Mesenchymal stem cell (in vitro differentiated cells and primary cell): Measurements from ENCODE around the gene DGKG.

Source experiments
- DNase-seq: peaks from one replicate; pipeline ENCODE4 v3.0.0-alpha.2; 2013
- H2AFZ ChIP-seq: one replicate; pipeline ENCODE4 v1.6.1; 2013; ENCODE audit warnings: low read depth, mild to moderate bottlenecking, control low read depth, inconsistent platforms, low read length, moderate library complexity
- H2AK5ac ChIP-seq: 2 replicates; pipeline ENCODE4 v1.6.1; 2013; ENCODE audit warnings: low read length, moderate library complexity, mild to moderate bottlenecking, inconsistent platforms; ENCODE audit not compliant: severe bottlenecking
- H2BK120ac ChIP-seq: one replicate; pipeline ENCODE4 v1.6.1; 2013; ENCODE audit warnings: low read depth, mild to moderate bottlenecking, inconsistent platforms, low read length, moderate library complexity
- H2BK12ac ChIP-seq, 2 experiments: one replicate each; pipeline ENCODE4 v1.6.1; 2013; ENCODE audit warnings: inconsistent platforms in 2 of 2, low read length in 2 of 2, mild to moderate bottlenecking in 2 of 2, moderate library complexity in 2 of 2, control low read depth in 1 of 2
- H2BK15ac ChIP-seq: one replicate; pipeline ENCODE4 v1.6.1; 2013; ENCODE audit warnings: mild to moderate bottlenecking, low read depth, inconsistent platforms; ENCODE audit not compliant: poor library complexity, severe bottlenecking
- H2BK5ac ChIP-seq: 2 replicates; pipeline ENCODE4 v1.6.1; 2013; ENCODE audit warnings: low read depth, mild to moderate bottlenecking, low read length, control low read depth, inconsistent platforms; ENCODE audit not compliant: poor library complexity, severe bottlenecking
- H3K14ac ChIP-seq, 2 experiments: one replicate each; pipeline ENCODE4 v1.6.1; 2013; ENCODE audit warnings: inconsistent platforms in 2 of 2, low read length in 2 of 2, control low read depth in 1 of 2, mild to moderate bottlenecking in 1 of 2, moderate library complexity in 1 of 2
- H3K18ac ChIP-seq, 2 experiments: one replicate each; pipeline ENCODE4 v1.6.1; 2013; ENCODE audit warnings: inconsistent platforms in 2 of 2, low read length in 2 of 2, control low read depth in 1 of 2, low read depth in 1 of 2, mild to moderate bottlenecking in 1 of 2
- H3K23ac ChIP-seq, 2 experiments: one replicate each; pipeline ENCODE4 v1.6.1; 2013; ENCODE audit warnings: inconsistent platforms in 2 of 2, low read length in 2 of 2, mild to moderate bottlenecking in 2 of 2, moderate library complexity in 2 of 2, control low read depth in 1 of 2
- H3K27ac ChIP-seq: 2 replicates; pipeline ENCODE4 v1.5.1; 2013; ENCODE audit warnings: mild to moderate bottlenecking, moderate library complexity, low read length, control low read depth, inconsistent platforms; ENCODE audit not compliant: poor library complexity, severe bottlenecking
- H3K27me3 ChIP-seq, 2 experiments: 2 replicates each; pipeline versions ENCODE4 v1.6.1 to v1.7.0; 2013; ENCODE audit warnings: low read length in 2 of 2, mild to moderate bottlenecking in 2 of 2, moderate library complexity in 2 of 2, control low read depth in 1 of 2, inconsistent platforms in 1 of 2; ENCODE audit not compliant: control insufficient read depth in 1 of 2, insufficient read depth in 1 of 2
- H3K36me3 ChIP-seq, 2 experiments: 2 replicates each; pipeline versions ENCODE4 v1.6.1 to v1.7.0; 2013; ENCODE audit warnings: low read length in 2 of 2, control low read depth in 1 of 2, inconsistent platforms in 1 of 2, low read depth in 1 of 2, mild to moderate bottlenecking in 1 of 2; ENCODE audit not compliant: insufficient read depth in 2 of 2, control insufficient read depth in 1 of 2
- H3K4ac ChIP-seq, 2 experiments: one replicate each; pipeline ENCODE4 v1.6.1; 2013; ENCODE audit warnings: inconsistent platforms in 2 of 2, low read length in 2 of 2, mild to moderate bottlenecking in 2 of 2, moderate library complexity in 2 of 2, control low read depth in 1 of 2, low read depth in 1 of 2
- H3K4me1 ChIP-seq: 2 replicates; pipeline ENCODE4 v1.6.1; 2013; ENCODE audit warnings: low read depth, low read length, control low read depth; ENCODE audit not compliant: control insufficient read depth, insufficient read depth
- H3K4me2 ChIP-seq: 2 replicates; pipeline ENCODE4 v1.6.1; 2013; ENCODE audit warnings: low read length, mild to moderate bottlenecking, inconsistent platforms; ENCODE audit not compliant: poor library complexity, severe bottlenecking
- H3K4me3 ChIP-seq, 2 experiments: 2 replicates each; pipeline versions ENCODE4 v1.5.1 to v1.7.0; 2013; ENCODE audit warnings: low read length in 2 of 2, mild to moderate bottlenecking in 2 of 2, control low read depth in 1 of 2, low read depth in 1 of 2; ENCODE audit not compliant: insufficient read depth in 1 of 2
- H3K79me1 ChIP-seq: replicated peaks from 2 replicates; pipeline ENCODE4 v1.6.1; 2013; ENCODE audit warnings: mild to moderate bottlenecking, control low read depth, low read length, inconsistent platforms; ENCODE audit not compliant: poor library complexity, severe bottlenecking
- H3K9ac ChIP-seq: 2 replicates; pipeline ENCODE4 v1.7.0; 2013; ENCODE audit warnings: mild to moderate bottlenecking, low read length, moderate library complexity
- H3K9me3 ChIP-seq: 2 replicates; pipeline ENCODE4 v1.7.0; 2013; ENCODE audit warnings: mild to moderate bottlenecking, low read length; ENCODE audit not compliant: control insufficient read depth
- H4K8ac ChIP-seq: one replicate; pipeline ENCODE4 v1.6.1; 2013; ENCODE audit warnings: inconsistent platforms, mild to moderate bottlenecking, low read length, moderate library complexity
- H4K91ac ChIP-seq: one replicate; pipeline ENCODE4 v1.6.1; 2013; ENCODE audit warnings: mild to moderate bottlenecking, low read length, inconsistent platforms
- WGBS: methylation state at CpG from one replicate; pipeline ENCODE4 v1.1.7; 2013; ENCODE audit warnings: mixed read lengths; 5-methylcytosine and 5-hydroxymethylcytosine counted together

Gene DGKG

GRCh38 chr3:186284661-186285060 lies 77.4 kb downstream of the DGKG start:
- Histone ChIP-seq H3K4ac (no peak overlapping the region), H4K91ac (no peak overlapping the region), H2BK12ac (no peak overlapping the region), H2AFZ (no peak overlapping the region), H3K27ac (no peak overlapping the region), H3K14ac (no peak overlapping the region), H4K8ac (no peak overlapping the region), H3K27me3 (peaks cover 3 to 4% of the 10 kb centered on the region in 2 experiments), H3K4me1 (peaks cover 3% of the 10 kb centered on the region), H3K4me3 (no peak overlapping the region), H3K4me2 (no peak overlapping the region), H2BK15ac (no peak overlapping the region), H2BK5ac (no peak overlapping the region), H3K36me3 (no peaks in the 10 kb centered on the region), H3K9me3 (no peaks in the 10 kb centered on the region), H3K18ac (no peak overlapping the region), H3K23ac (no peak overlapping the region), H3K9ac (no peak overlapping the region), H2BK120ac (no peak overlapping the region), H2AK5ac (no peak overlapping the region), H3K79me1 (no peaks in the 10 kb centered on the region)
- WGBS = 97% methylated on average over 6 of the region's 6 CpGs
- no peak for DNase-seq

- H3K14ac ChIP-seq = no peak overlapping the region
- H2BK5ac ChIP-seq = no peak overlapping the region
- no peak overlapping the region for H3K9ac ChIP-seq
- H3K23ac ChIP-seq = no peak overlapping the region
- H3K4me3 ChIP-seq = no peak overlapping the region
- no peak for DNase-seq
- no peak overlapping the region for H2BK15ac ChIP-seq
- H3K4ac ChIP-seq = no peak overlapping the region
- H3K9me3 ChIP-seq = no peaks in the 10 kb centered on the region
- no peak overlapping the region for H2BK120ac ChIP-seq
- H3K36me3 ChIP-seq = no peaks in the 10 kb centered on the region
- H2AK5ac ChIP-seq = no peak overlapping the region
- H2AFZ ChIP-seq = no peak overlapping the region
- H3K27me3 ChIP-seq = peaks cover under 1 to 3% of the 10 kb centered on the region in 2 experiments
- no peaks in the 10 kb centered on the region for H3K79me1 ChIP-seq
- no peak overlapping the region for H3K4me2 ChIP-seq
- H3K18ac ChIP-seq = no peak overlapping the region
- H2BK12ac ChIP-seq = peak overlapping the region in 1 of 2 experiments; percentile 6
- H3K27ac ChIP-seq = no peak overlapping the region
- H3K4me1 ChIP-seq = peaks cover 3% of the 10 kb centered on the region
- no peak overlapping the region for H4K91ac ChIP-seq
- no peak overlapping the region for H4K8ac ChIP-seq
- WGBS = 97% methylated on average over 8 of the region's 8 CpGs
Measured at GRCh38 chr3:186284349-186284652, 77.7 kb downstream of the DGKG start.

DNA sequence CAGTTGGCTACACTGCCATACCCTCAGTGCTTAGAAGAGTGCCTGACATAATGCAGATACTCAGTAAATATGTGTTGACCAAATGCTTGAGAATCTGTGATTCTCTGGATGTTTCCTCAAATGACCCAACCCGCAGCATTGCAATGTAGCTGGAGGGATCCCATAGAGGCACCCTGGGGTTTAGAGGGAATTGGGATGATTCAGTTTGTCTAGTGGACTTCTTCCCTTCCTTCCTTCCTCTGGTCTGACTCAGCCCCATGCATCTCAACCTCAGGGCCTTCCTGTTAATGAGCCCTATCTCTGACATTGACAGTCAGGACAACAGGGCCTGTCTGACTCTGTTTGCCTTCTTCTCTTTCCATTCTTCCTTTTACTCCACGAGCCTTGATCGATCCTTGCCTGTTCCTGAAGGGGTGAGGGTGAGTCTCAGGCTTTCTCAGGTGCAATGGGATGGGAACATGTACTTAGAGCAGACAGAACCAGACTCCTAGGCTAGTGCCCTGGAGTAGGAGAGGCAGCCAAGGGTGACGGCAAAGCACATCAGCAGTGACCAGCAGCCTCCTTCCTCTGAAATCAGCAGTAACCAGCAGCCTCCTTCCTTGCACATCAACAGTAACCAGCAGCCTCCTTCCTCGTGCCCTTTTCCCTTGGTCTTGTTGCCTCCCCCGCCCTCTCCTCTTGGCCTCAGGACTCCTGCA lies 78.2 kb downstream of the DGKG start:
- 68% methylated on average over 3 of the region's 6 CpGs for WGBS

GRCh38 chr3:186283096-186283495 lies 78.9 kb downstream of the DGKG start:
- peak overlapping the region; percentile 24 for H3K9ac ChIP-seq
- DNase-seq = no peak
- no peak overlapping the region for H3K14ac ChIP-seq
- no peaks in the 10 kb centered on the region for H3K9me3 ChIP-seq
- H3K4me2 ChIP-seq = no peak overlapping the region
- H3K79me1 ChIP-seq = no peaks in the 10 kb centered on the region
- no peak overlapping the region for H2BK15ac ChIP-seq
- H4K91ac ChIP-seq = no peak overlapping the region
- H2AK5ac ChIP-seq = no peak overlapping the region
- H3K4me3 ChIP-seq = no peak overlapping the region
- H2BK5ac ChIP-seq = no peak overlapping the region
- no peak overlapping the region for H3K27ac ChIP-seq
- H3K4me1 ChIP-seq = peaks cover 3% of the 10 kb centered on the region
- no peak overlapping the region for H4K8ac ChIP-seq
- H3K36me3 ChIP-seq = no peaks in the 10 kb centered on the region
- no peak overlapping the region for H3K4ac ChIP-seq
- H2BK12ac ChIP-seq = peak overlapping the region in 1 of 2 experiments; percentile 3
- no peak overlapping the region for H2BK120ac ChIP-seq
- peaks cover 0 to 7% of the 10 kb centered on the region in 2 experiments for H3K27me3 ChIP-seq
- WGBS = 63% methylated on average over 8 of the region's 8 CpGs
- no peak overlapping the region for H2AFZ ChIP-seq
- H3K23ac ChIP-seq = no peak overlapping the region
- no peak overlapping the region for H3K18ac ChIP-seq

More for the DNA sequence above, 78.2 kb downstream of the DGKG start:
- Histone ChIP-seq H2BK15ac (no peak overlapping the region), H3K18ac (peak overlapping the region in 1 of 2 experiments; percentile 58), H3K27me3 (peaks cover 0 to 5% of the 10 kb centered on the region in 2 experiments), H3K9ac (peak overlapping the region; percentile 24), H4K91ac (peak overlapping the region; percentile 43), H2BK12ac (peak overlapping the region in 1 of 2 experiments; percentile 6), H3K4me3 (no peak overlapping the region), H2AFZ (no peak overlapping the region), H3K4me1 (peaks cover 3% of the 10 kb centered on the region), H3K27ac (no peak overlapping the region), H2BK5ac (no peak overlapping the region), H3K4ac (no peak overlapping the region), H2AK5ac (no peak overlapping the region), H4K8ac (no peak overlapping the region), H3K36me3 (no peaks in the 10 kb centered on the region), H2BK120ac (no peak overlapping the region), H3K14ac (no peak overlapping the region), H3K9me3 (no peaks in the 10 kb centered on the region), H3K23ac (no peak overlapping the region), H3K4me2 (no peak overlapping the region), H3K79me1 (no peaks in the 10 kb centered on the region)
- DNase-seq = peak; percentile 49
